ENCODE data around the gene SCAMP4. TPM values are rescaled to one million over a fixed set of nuclear protein-coding genes. Genes with fewer than 3 reads are reported as not detected.

The SCAMP4 gene
- total RNA-seq, 1 experiment from 2014 or later, result 29.2 TPM

GRCh38 chr19:1974381-1975161 lies 69.4 kb downstream of the SCAMP4 start:
- no peaks in the 10 kb centered on the region for H3K27me3 ChIP-seq
- DNase-seq, result no peak
- no peak overlapping the region for H3K4me3 ChIP-seq
- no peak overlapping the region for H3K27ac ChIP-seq
- peaks cover 21% of the 10 kb centered on the region for H3K36me3 ChIP-seq
- H3K9me3 ChIP-seq (replicated peaks), result no peaks in the 10 kb centered on the region
- no peaks in the 10 kb centered on the region for H3K4me1 ChIP-seq

- Histone ChIP-seq H3K9me3 (replicated peaks) (no peaks in the 10 kb centered on the region), H3K4me1 (no peaks in the 10 kb centered on the region), H3K4me3 (no peak overlapping the region), H3K27me3 (no peaks in the 10 kb centered on the region), H3K27ac (no peak overlapping the region), H3K36me3 (peaks cover 23% of the 10 kb centered on the region)
- DNase-seq, result no peak
Observed at GRCh38 chr19:1975162-1975480, 69.9 kb downstream of the SCAMP4 start.

Other genes with a start within 250 kb of the SCAMP4 start
- not detected in 2 replicates for gene ONECUT3, start 151.9 kb upstream of the SCAMP4 start, total RNA-seq (2014; rRNA removed; shearing (Covaris generic))
- gene ATP8B3, start 93.1 kb upstream of the SCAMP4 start, total RNA-seq (2014; rRNA removed; shearing (Covaris generic)), result 0.08 TPM in 1 of 2 replicates, not detected in the other
- 17.7 and 19.1 TPM in 2 replicates for gene REXO1, start 56.9 kb upstream of the SCAMP4 start, total RNA-seq (2014; rRNA removed; shearing (Covaris generic))
- 5.1 and 5.8 TPM in 2 replicates for gene KLF16, start 41.8 kb upstream of the SCAMP4 start, total RNA-seq (2014; rRNA removed; shearing (Covaris generic))
- gene ABHD17A, start 19.9 kb upstream of the SCAMP4 start, total RNA-seq (2014; rRNA removed; shearing (Covaris generic)), result 39.2 and 41.6 TPM in 2 replicates
- gene ADAT3, start within 50 bp of the SCAMP4 start, total RNA-seq (2014; rRNA removed; shearing (Covaris generic)), result 4.7 and 4.8 TPM in 2 replicates
- gene CSNK1G2, start 35.8 kb downstream of the SCAMP4 start, total RNA-seq (2014; rRNA removed; shearing (Covaris generic)), result 72.8 and 78.0 TPM in 2 replicates
- 13.9 and 16.2 TPM in 2 replicates for gene BTBD2, start 110.3 kb downstream of the SCAMP4 start, total RNA-seq (2014; rRNA removed; shearing (Covaris generic))
- 33.2 and 34.5 TPM in 2 replicates for gene MKNK2, start 145.8 kb downstream of the SCAMP4 start, total RNA-seq (2014; rRNA removed; shearing (Covaris generic))
- 6.9 and 9.2 TPM in 2 replicates for gene MOB3A, start 190.9 kb downstream of the SCAMP4 start, total RNA-seq (2014; rRNA removed; shearing (Covaris generic))
- gene IZUMO4, start 191.5 kb downstream of the SCAMP4 start, total RNA-seq (2014; rRNA removed; shearing (Covaris generic)), result 0.38 TPM in 1 of 2 replicates, not detected in the other
- gene AP3D1, start 246.2 kb downstream of the SCAMP4 start, total RNA-seq (2014; rRNA removed; shearing (Covaris generic)), result 101 and 107 TPM in 2 replicates